Loucy (cell line): ENCODE measurements around the gene NOXA1.

Source experiments
- H2AFZ ChIP-seq: fragments of 200-600 bp; sonication (generic); 2 replicates; pipeline ENCODE4 v1.6.0; 2016; ENCODE audit warnings: antibody characterized with exemption, mild to moderate bottlenecking, low read length, moderate library complexity
- H3F3A ChIP-seq: fragments of 200-600 bp; 2 replicates; pipeline ENCODE4 v1.6.0; 2016; ENCODE audit warnings: antibody characterized with exemption, low read depth, mild to moderate bottlenecking
- H3K27me3 ChIP-seq: fragments of 200-600 bp; sonication (generic); 2 replicates; pipeline ENCODE4 v1.6.1; 2014; ENCODE audit warnings: low read length, mild to moderate bottlenecking; ENCODE audit not compliant: insufficient read depth, poor library complexity, severe bottlenecking
- H3K36me3 ChIP-seq: fragments of 200-600 bp; sonication (generic); 2 replicates; pipeline ENCODE4 v1.6.1; 2016; ENCODE audit warnings: low read length; ENCODE audit not compliant: insufficient read depth
- H3K4me1 ChIP-seq: fragments of 200-600 bp; sonication (generic); 2 replicates; pipeline ENCODE4 v1.5.1; 2014; ENCODE audit warnings: low read length, mild to moderate bottlenecking; ENCODE audit not compliant: insufficient read depth, poor library complexity, severe bottlenecking
- H3K4me2 ChIP-seq: fragments of 200-600 bp; sonication (generic); 2 replicates; pipeline ENCODE4 v1.6.0; 2014; ENCODE audit warnings: antibody characterized with exemption, low read length, low read depth, mild to moderate bottlenecking; ENCODE audit not compliant: poor library complexity, severe bottlenecking
- H3K4me3 ChIP-seq: fragments of 200-600 bp; sonication (generic); 2 replicates; pipeline ENCODE4 v1.5.1; 2014; ENCODE audit warnings: low read length, mild to moderate bottlenecking, mixed read lengths; ENCODE audit not compliant: poor library complexity, severe bottlenecking
- H3K79me2 ChIP-seq: fragments of 200-600 bp; sonication (generic); 2 replicates; pipeline ENCODE4 v1.6.1; 2014; ENCODE audit warnings: low read length; ENCODE audit not compliant: insufficient read depth
- H3K9ac ChIP-seq: fragments of 200-600 bp; sonication (generic); 2 replicates; pipeline ENCODE4 v1.6.0; 2014; ENCODE audit warnings: mild to moderate bottlenecking, low read depth, low read length, moderate library complexity; ENCODE audit not compliant: poor library complexity, severe bottlenecking
- H3K9me2 ChIP-seq: fragments of 200-600 bp; sonication (generic); replicated peaks from 2 replicates; pipeline ENCODE4 v1.6.1; 2016; ENCODE audit warnings: low read depth, low read length, mixed read lengths
- H3K9me3 ChIP-seq: fragments of 200-600 bp; sonication (generic); 2 replicates; pipeline ENCODE4 v1.6.1; 2014; ENCODE audit warnings: mild to moderate bottlenecking, antibody characterized with exemption, low read length, low read depth; ENCODE audit not compliant: insufficient read depth
- H4K20me1 ChIP-seq: fragments of 200-600 bp; sonication (generic); 2 replicates; pipeline ENCODE4 v1.6.0; 2014; ENCODE audit warnings: antibody characterized with exemption, low read length, mild to moderate bottlenecking; ENCODE audit not compliant: insufficient read depth, poor library complexity, severe bottlenecking
- CTCF ChIP-seq: fragments of 200-600 bp; sonication (generic); conservative IDR thresholded peaks from 2 replicates; pipeline ENCODE4 v1.5.1; 2014; ENCODE audit warnings: mild to moderate bottlenecking, antibody characterized with exemption, low read length
- EZH2phosphoT487 ChIP-seq: fragments of 200-600 bp; IDR thresholded peaks from 2 replicates; pipeline ENCODE4 v1.6.1; 2018; ENCODE audit warnings: antibody characterized with exemption, mild to moderate bottlenecking, moderate library complexity, borderline replicate concordance

NOXA1 gene

GRCh38 chr9:137428841-137429545, 5.8 kb downstream of the NOXA1 start:
- no peak overlapping the region for H3K4me3 ChIP-seq
- no peaks in the 10 kb centered on the region for H3K79me2 ChIP-seq
- no peaks in the 10 kb centered on the region for H3K9me3 ChIP-seq
- H3K9ac ChIP-seq, result no peak overlapping the region
- no peaks in the 10 kb centered on the region for H3F3A ChIP-seq
- no peaks in the 10 kb centered on the region for H3K36me3 ChIP-seq
- TF ChIP-seq EZH2phosphoT487, result no peak
- no peak for TF ChIP-seq CTCF
- H4K20me1 ChIP-seq, result no peaks in the 10 kb centered on the region
- no peak overlapping the region for H3K4me2 ChIP-seq
- H3K27me3 ChIP-seq, result no peaks in the 10 kb centered on the region
- H3K9me2 ChIP-seq, result no peaks in the 10 kb centered on the region
- H3K4me1 ChIP-seq, result no peaks in the 10 kb centered on the region
- no peak overlapping the region for H2AFZ ChIP-seq

- Histone ChIP-seq H3K9me3 (no peaks in the 10 kb centered on the region), H3F3A (no peaks in the 10 kb centered on the region), H4K20me1 (no peaks in the 10 kb centered on the region), H3K4me1 (no peaks in the 10 kb centered on the region), H3K36me3 (no peaks in the 10 kb centered on the region), H3K79me2 (no peaks in the 10 kb centered on the region), H3K4me2 (no peak overlapping the region), H3K9me2 (no peaks in the 10 kb centered on the region), H2AFZ (no peak overlapping the region), H3K9ac (no peak overlapping the region), H3K27me3 (no peaks in the 10 kb centered on the region), H3K4me3 (no peak overlapping the region)
- TF ChIP-seq CTCF, result no peak
- TF ChIP-seq EZH2phosphoT487, result no peak
These were observed 6.3 kb downstream of the NOXA1 start for GRCh38 chr9:137429546-137429890.

GRCh38 chr9:137429974-137430722, 7.0 kb downstream of the NOXA1 start:
- TF ChIP-seq EZH2phosphoT487 (no peak), CTCF (no peak)
- no peaks in the 10 kb centered on the region for H4K20me1 ChIP-seq
- no peak overlapping the region for H2AFZ ChIP-seq
- no peaks in the 10 kb centered on the region for H3K79me2 ChIP-seq
- H3F3A ChIP-seq, result no peaks in the 10 kb centered on the region
- no peaks in the 10 kb centered on the region for H3K4me1 ChIP-seq
- no peaks in the 10 kb centered on the region for H3K27me3 ChIP-seq
- no peak overlapping the region for H3K4me2 ChIP-seq
- H3K36me3 ChIP-seq, result no peaks in the 10 kb centered on the region
- no peaks in the 10 kb centered on the region for H3K9me2 ChIP-seq
- H3K4me3 ChIP-seq, result no peak overlapping the region
- no peaks in the 10 kb centered on the region for H3K9me3 ChIP-seq
- no peak overlapping the region for H3K9ac ChIP-seq
